Stomach (tissue), 4 donors: Measurements from ENCODE around the gene ZNF396.

Experiments
- CTCF ChIP-seq, 7 experiments: fragments of 450-650 bp in 4 of 7; fragments of 200-600 bp in 3 of 7; sonication (generic) in 3 of 7; IDR thresholded peaks; one replicate each; pipeline ENCODE4 v1.5.1; 2016 to 2019; ENCODE audit warnings: antibody characterized with exemption in 7 of 7, control low read depth in 2 of 7, mild to moderate bottlenecking in 1 of 7
- EP300 ChIP-seq: sonication (generic); formaldehyde crosslinking; IDR thresholded peaks from one replicate; pipeline ENCODE4 v1.6.1; 2017; ENCODE audit warnings: antibody characterized with exemption
- POLR2A ChIP-seq, 4 donors: fragments of 450-650 bp; IDR thresholded peaks; one replicate each; pipeline ENCODE4 v1.6.1; 2016; ENCODE audit warnings: antibody characterized with exemption in 4 of 4, control low read depth in 2 of 4, mild to moderate bottlenecking in 1 of 4, moderate library complexity in 1 of 4
- POLR2AphosphoS5 ChIP-seq, 3 donors: sonication (generic); formaldehyde crosslinking; IDR thresholded peaks; one replicate each; pipeline ENCODE4 v1.6.1; 2016; ENCODE audit warnings: antibody characterized with exemption in 3 of 3

GRCh38 chr18:35413163-35413511 is 36.0 kb upstream of the ZNF396 start:
- TF ChIP-seq CTCF (IDR thresholded peaks at IDR 0.05) (no peak), POLR2A (IDR thresholded peaks at IDR 0.05) (no peak), EP300 (no peak), POLR2AphosphoS5 (IDR thresholded peaks at IDR 0.05) (no peak)
